Stimulated activated CD4-positive, alpha-beta T cell treated with anti-CD3 and anti-CD28 coated beads, Interleukin-4, amount 100 ng/mL, for 24 hours (primary cell): ENCODE results near the gene PLPPR1.
"Not testable (repeated sequence)": the region's sequence is repeated elsewhere in the genome, so short reads cannot be mapped to it uniquely, and the experiment has no call there.

Experiments
- DNase-seq: peaks from one replicate; pipeline ENCODE4 v3.0.0-alpha.2; 2020

The PLPPR1 gene

DNA sequence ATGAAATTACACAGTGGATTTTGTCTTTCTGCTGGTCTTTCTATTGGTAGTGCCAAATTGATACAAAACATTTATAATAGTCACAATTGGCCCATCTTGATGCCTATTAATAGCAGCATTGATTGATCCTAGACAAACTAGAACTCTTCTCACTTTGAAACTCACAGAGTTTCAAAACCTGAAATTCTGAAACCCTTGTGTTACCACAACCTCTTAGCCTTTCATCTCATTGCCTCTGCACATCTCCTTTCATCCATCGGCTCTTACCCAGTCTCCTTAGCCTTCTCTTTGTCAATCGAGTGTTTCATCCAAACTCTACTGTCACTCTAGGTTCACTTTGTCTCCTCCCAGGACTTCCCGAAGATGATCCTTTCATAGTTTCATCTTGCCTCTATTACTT is 22.1 kb downstream of the PLPPR1 start:
- DNase-seq: no peak

DNA sequence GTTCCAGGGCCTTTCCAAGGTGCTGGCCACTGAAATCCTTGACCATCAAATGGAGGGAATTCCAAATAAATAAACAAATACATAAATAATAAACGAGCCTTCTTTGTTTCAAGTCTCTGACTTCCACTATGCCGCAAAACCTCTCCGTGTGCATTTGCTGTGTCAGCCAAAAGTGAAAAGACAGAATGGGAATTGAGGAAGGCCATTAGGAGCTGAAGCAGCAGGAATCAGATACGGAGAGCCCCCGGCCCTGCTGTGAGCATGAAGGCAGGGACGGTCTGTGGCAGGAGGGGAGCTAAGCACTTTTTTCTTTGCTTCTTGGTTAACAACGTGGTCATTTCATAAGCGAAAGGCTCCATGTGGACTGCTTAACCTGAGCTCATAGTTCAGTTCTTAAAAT is 26.1 kb downstream of the PLPPR1 start:
- no peak for DNase-seq

DNA sequence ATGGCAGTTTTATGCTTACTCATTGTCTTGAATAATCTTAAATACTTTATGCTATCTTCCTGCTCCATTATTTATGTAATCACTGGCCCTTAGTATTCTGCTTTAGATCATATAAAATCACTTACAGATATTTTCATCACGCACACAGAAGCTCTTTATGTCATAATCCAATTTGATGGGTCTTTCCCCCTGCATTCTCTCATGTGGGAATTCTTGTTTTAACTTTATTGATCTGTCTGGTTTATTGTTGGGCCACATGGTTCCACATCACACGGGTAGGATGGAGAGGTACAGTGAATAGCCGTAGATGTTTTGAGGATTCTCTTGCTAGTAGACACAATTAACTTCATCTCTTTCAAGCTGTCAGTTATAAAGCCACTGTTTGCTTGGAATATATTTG is 27.0 kb downstream of the PLPPR1 start:
- no peak for DNase-seq

DNA sequence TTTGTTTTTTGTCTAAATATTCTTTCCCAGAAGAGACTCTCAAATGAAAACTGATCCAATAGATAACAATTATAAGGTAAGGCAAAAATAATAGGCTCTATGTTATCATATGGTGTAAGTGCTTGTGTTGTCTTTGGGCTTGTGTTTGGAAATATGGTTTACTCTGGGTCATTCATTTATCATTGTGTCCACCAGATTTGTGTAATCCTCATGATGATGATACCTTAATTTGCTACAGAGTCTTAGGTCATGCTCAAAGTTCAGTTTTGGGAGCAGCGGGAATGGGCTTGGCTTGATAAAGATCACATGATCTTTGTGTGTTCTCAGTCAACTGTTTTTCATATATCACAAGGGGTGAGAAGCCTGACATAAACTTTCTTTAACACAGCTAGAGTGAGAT is 34.2 kb downstream of the PLPPR1 start:
- no peak for DNase-seq

DNA sequence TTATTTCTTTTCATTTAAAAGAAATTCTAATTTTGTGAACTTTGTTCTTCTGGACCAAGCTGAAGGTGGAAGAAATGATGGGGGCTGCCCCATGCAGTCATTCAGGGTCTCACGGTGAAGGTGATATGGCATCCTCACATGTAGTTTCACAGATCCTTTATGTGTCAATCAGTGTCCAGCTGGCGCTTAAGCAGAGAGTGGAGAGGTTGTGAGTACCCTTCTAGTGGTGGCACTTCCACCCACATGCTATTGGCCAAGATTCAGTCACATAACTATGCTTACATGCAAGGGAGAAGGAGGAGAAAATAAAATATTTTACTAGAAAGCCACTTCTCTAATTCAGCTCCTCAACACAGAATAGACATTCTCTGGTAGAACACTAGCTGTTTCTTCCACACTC is 34.7 kb downstream of the PLPPR1 start:
- DNase-seq: no peak

DNA sequence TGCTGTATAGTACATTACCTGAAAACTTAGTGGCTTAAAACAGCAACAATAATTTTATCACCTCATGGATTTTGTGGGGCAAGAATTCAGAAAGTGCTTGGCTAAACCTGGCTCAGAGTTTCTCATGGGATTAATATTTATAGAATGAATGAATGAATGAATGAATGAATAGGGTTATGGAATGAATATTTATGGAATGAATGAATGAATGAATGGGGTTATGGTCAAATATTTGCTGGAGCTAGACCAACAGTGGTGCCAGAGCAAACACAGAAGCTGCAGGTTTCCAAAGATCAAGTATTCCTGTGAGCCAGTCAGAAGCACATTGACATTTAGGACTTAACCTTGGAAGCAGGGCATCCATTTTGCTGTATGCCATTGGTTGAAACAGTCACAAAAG is 35.7 kb downstream of the PLPPR1 start:
- DNase-seq: no peak

DNA sequence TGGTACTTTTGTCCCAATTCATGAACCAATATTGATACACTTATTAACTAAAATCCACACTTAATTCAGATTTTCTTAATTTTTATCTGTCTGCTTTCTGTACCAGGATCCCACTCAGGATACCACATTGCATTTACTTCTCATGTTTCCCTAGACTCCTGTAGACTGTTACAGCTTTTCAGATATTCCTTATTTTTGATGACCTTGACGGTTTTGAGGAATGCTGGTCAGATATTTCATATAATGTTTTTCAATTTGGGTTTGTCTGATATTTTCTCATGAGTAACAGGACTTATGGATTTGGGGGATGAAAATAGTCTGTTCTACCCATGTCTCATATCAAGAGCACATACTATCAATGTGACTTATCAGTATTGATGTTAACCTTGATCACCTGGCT is 37.4 kb downstream of the PLPPR1 start:
- no peak for DNase-seq

DNA sequence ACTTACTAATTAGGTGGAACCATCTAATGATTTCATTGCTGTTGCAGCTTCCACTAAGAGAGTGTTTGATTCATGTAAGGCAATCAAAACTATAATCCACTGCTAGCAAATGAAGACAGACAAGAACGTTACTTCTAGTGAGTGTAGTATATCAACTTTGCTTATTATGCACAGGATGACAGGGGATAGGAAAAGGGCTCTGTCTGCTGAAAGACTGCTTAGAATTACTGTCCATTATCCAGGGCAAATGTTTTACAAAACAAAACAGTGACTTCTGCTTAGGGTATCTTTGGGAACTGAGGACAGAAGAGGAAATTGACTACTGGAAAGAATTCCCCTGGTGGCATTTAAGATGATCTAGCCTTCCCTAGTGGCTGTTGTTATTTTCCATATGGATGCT is 40.2 kb downstream of the PLPPR1 start:
- DNase-seq: no peak

DNA sequence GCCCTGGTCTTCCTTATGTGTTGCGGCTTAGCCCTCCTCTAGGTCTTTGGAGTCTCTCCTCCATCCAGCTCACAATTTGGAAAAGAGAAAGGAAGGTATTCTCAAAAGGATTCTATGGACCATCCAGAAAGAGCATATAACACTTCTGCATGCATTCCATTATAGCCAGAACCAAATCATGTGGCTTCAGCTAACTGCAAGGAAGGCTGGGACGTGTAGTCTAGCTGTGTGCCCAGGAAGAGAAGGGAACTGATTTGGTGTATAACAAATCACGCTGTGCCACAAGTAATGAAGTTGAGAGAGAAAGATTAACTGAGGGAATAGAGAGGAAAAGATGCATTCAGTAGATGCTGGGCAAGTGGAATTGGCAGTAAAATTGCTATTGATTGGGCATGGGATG is 43.7 kb downstream of the PLPPR1 start:
- DNase-seq: no peak

DNA sequence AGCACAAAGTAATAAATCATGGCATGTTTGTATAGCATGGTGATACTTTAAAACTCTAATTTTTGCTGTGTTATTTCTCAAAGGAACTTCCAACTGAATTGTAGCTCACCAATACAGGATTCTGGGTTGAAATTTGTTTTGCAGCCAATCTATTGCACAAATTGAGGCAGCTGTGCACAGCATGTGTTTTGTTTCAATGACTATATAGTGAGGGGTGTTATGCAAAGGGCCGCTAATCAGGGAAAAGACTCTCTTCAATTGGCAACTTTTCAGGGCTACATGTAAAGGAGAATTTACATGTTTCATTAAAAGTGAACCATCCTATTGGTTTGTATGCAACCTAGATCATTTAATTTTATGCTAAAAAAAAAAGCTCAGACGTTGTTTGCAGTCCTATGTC is 44.6 kb downstream of the PLPPR1 start:
- no peak for DNase-seq

DNA sequence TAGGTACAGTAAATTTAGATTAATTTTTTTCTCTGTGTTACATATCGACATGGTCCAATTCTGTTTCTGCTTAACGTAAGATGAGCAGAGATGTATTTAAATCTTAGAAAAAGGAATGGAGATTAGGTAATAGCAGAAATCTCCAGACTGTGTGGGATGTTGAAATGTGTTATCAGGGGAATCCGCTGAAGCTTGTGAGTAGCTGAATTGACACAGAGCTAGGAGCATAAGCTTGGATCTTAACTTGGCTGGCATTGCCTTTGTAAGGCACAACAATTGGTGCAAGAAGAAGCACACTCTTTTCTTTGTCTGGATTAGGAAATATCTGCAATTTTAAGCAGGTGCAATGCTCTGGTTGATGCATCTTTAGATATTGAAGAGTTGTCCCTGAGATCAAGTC is 53.1 kb downstream of the PLPPR1 start:
- no peak for DNase-seq

DNA sequence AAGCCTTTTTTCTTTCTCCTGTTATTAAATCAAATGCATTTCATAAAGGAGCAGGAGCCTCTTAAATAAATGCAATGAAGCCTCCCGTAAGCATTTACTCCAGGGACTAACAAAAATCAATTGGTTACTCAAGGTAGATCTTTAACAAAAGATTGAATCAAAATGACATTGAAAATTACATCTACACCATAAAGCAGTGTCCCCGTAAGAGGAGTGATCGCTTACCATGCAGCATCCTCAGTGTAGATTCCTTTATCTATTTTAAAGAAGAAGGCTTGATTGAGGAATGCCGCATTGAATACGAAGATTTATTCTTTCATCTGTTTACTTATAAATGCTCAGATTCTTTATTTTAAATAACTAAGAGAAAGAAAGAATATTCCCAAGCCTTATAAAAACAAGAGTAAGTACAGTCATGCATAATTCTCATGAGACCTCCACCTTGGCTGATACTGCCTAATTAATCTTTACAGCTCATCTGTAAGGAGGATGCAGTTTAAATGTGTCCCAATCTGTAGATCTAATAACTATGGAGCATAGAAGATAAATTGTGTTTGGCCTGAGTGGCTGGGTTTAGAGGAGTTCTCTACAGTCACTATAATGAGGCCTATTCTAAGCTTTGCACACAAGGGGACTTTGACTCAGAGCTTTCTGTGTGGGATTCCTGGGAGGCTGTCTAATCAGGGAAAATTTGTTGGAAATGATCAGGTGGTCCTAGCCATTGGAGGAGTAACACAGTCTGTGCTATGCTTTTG is 55.1 kb downstream of the PLPPR1 start:
- DNase-seq: no peak

DNA sequence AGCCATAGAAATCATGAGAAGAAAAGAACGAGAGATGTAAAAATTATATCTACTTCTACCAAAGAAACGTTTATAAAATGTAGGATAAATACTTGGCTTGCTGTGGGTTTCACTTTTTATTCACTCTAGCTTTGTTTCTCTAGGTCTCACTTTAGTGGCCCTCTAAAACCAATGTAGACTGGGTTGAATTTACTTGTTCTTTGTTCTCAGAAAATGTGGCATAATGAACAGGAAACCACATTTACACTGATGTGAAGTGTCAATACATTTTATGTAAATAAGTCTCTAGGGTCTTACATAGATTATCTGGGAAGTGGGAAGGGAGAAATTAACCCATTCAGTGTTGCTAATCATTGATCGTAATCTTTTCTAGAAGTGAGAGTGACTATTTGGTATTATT is 58.9 kb downstream of the PLPPR1 start:
- no peak for DNase-seq

DNA sequence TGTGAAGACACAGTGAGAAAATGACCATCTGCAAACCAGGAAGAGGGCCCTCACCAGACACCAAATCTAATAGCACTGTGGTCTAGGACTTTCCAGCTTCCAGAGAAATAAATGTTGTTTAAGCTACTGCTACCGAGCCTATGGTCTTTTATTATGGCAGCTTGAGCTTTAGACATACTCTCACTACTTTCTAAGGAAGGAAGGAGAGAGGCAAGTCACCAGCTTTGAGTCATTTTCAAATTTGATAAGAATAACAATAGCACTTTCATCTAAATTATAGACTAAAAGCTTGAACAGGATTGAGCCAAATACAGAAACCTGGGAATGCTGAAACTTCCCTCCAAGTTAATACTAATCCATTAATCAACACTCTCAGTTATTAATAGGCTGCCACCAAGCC is 64.4 kb downstream of the PLPPR1 start:
- DNase-seq: no peak

DNA sequence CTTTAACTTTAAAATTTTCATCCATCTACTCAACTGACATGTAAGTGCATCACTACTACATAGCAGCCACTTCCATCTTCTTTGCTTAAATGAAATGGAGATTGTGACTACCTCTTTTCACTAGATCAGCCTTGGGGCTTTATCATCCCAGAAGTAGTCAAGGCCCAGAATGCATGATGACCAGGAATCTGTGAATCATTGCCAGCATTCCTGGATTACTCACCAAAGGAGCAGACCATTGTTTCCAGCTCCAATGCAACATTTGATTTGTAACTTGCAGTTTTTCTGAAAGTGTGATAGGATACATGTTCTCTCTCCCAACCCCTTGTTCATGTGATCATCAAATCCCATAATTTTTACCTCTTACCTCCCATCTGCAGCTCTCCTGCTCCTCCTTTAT is 65.1 kb downstream of the PLPPR1 start:
- DNase-seq: no peak

DNA sequence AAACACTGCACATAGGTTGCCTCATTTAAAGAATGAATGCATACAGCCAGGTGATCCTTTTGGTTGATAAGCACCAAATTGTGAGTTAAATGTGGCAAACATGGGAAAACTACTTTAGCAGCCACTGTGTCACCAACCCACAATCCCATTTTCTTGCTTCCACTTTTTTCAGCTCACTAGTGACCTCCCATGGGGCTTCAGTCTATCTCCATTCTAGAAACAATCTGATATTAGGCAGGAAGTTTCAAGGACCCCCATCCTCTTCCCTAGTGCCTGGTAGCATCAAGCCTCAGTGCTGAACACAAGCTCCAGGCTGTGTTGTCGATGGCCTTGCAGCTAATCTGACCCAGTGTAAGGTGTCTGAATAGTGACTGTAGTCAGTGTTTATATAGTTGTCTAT is 66.2 kb downstream of the PLPPR1 start:
- DNase-seq: no peak

DNA sequence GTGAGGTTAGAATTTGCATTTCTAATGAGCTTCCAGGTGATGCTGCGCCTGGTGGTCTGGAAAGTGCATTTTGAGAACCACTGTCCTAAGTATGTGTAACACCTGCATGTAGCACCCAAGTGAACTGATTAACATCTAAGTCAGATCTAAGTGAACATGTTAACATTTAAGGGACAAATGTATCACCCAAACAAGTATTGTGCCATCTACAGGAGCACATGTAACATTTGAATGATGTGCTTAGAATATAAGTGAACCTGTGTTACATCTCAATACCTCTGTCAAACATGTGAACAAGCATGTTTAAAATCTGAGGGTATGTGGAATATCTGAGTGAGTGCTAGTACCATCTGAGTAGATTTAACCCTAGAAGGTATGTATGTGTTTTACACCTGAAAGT is 68.7 kb downstream of the PLPPR1 start:
- no peak for DNase-seq

DNA sequence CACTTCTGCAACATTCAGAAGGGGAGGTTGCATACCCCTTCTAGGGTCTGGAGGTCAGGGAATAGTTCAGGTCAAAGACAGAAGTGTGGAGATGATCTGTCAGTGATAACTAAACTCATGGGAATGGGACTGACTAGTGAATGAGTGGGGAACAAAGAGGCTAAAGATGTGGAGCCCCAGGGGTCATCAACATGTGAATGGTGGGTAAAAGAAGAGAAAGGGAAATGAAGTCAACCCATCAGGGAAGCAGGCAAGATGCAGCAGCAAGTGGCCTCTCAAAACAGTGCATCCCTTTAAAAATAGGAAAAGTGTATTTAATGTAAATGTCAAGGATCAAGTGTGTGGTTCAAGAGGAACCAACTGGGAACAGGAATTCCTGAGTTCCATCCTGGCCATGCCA is 69.9 kb downstream of the PLPPR1 start:
- no peak for DNase-seq

DNA sequence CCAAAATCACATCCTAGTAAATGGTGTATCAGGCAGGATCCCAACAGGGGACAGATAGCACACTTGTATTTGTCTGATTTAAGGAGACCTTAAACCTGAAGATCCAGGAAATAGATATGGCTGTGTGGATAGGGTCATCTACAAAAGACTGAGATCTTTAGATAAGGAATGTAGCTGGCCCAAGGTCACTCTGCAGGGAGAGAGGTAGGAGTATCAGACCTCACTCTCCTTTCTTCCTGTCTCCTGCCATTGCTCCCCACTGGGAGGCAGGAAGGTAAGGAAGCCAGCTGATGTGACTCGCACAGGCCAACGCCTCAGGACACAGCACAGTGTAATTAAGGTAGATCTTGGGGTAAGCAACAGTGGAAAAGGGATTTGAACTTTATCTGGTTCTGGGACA is 85.8 kb downstream of the PLPPR1 start:
- DNase-seq: no peak

DNA sequence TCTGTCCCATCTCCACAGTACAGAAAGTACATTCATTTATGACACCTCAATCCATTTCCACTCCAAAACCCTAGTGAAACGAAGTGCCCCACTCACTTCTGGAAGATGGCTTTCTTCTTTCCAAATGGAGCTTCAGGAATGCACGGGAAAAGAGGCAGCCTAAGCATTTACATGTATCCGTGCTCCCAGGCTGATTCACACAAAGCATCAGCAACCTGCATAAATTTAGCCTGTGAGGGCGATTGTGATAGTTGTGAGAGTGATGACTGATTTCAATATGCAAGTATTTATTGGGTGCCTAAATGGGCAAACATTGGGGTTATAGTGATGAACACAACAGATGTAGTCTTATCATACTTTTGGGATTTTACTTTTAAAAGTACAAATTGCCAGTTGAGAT is 86.6 kb downstream of the PLPPR1 start:
- no peak for DNase-seq

DNA sequence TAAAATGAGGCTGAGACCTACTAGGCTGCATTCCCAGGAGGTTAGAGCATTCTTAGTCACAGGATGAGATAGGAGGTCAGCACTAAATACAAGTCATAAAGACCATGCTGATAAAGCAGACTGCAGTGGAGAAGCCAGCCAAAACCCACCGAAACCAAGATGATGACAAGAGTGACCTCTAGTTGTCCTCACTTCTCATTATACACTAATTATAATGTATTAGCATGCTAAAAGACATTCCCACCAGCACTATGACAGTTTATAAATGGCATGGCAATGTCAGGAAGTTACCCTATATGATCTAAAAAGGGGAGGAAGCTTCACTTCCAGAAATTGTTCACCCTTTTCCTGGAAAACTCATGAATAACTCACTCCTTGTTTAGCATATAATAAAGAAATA is 88.6 kb downstream of the PLPPR1 start:
- no peak for DNase-seq

DNA sequence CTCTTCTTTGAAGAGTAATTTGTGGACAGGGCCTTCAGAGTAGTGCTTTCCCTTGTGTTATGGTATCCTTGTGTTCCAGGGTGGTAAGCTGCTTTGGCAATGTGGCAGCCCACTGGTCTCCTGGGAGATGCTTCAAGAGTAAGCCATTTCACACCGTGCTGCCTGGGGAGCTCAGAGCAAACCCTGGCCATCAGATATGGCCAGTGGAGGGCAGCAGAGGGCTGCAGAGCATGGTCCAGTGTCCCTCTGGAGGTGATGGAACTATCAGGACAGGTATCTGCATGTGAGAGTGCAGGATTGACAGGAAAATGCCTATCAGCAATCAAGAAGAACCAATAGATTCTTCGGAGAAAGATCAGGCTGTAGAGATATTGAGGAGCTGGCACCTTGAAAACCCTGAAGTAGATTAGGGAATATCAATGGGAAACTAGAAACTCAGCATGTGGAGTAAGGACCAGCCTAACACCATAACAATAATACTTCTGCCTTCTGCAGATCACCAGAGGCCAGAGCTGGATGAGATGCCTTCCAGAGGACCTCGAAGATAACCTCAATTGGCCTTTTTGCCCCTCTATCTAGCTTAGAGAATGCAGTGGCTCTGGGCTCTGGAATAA is 90.8 kb downstream of the PLPPR1 start:
- DNase-seq: no peak

DNA sequence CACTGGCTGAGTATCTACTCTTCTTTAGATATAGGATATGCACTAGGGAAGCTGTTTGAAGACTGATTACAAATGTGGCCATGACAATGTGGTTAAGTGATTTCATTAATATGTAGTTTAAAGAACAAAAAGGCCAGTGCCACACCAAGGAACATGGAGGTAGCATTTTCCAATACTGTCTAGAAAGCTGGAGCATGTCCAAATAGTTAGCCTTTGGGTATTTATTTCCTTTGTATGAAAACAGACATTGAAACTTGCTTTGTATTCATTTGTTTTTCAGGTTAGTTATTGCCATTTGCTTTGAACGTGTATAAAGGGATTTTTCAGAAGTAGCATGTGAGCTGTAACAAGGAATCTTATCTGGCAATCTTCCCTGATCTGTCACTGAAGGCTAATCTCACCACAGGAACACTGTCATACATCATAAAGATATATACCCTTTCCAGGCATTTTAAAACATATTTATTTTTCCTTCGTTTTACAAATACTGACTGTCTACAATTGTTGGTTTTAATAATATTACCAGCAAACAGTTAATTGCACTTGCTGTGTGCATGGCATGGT is 93.4 kb downstream of the PLPPR1 start:
- DNase-seq: no peak

DNA sequence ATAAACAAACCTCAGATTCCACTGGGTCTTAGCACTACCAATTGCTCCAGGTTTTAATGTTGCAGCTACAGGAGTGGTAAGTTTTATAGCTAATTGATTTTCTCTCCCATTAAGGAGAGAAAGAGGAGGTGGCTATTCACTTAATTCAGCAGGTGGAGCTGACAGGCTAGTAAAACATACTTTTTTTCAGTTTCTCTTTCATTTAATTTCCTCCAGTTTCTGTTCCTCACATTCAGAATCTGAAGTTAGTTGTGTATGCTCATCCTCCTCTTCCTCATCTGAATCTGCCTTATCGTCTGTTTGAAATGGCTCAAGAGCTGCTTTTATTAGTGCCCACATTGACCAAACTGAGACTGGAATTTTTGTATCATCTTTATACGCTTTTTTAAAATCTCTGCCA is 98.0 kb downstream of the PLPPR1 start:
- DNase-seq: no peak

DNA sequence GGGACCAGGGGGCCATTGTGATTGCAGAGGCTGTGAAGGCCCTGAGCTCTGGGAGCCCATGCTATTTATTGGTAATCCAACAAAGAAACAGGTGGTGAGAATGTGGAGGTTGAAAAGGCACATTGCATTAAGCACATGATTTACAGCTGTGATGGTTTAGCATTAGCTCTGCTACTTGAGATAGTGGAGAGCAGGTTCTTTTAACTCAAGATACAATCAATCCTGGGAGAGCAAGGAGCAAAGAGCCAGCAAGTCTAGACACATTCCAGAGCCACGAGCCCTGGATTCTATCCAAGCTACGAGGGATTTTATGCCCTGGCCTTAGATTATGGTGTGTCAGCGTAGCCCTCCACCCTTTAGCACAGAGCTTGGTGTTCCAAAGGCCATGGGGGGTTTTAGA is 98.8 kb downstream of the PLPPR1 start:
- not testable (repeated sequence) for DNase-seq
